Heart left ventricle (tissue), 13 donors: Measurements from ENCODE around the gene CFAP77.

Experiments used
- CTCF ChIP-seq, 12 donors: fragments of 200-600 bp; sonication (generic) in 4 of 12; IDR thresholded peaks; one replicate each; pipeline versions ENCODE4 v1.5.0 to v1.8.0; 2018 to 2022; ENCODE audit warnings: antibody characterized with exemption in 12 of 12, mild to moderate bottlenecking in 5 of 12
- POLR2A ChIP-seq, 2 donors: fragments of 450-650 bp; IDR thresholded peaks; one replicate each; pipeline ENCODE4 v1.6.1; 2017; ENCODE audit warnings: antibody characterized with exemption in 2 of 2, mild to moderate bottlenecking in 2 of 2, moderate library complexity in 2 of 2
- donor health status: ischemic (EF 13 %, LVEDD 7.1; RV severe dilation, severe dysfunction).
- donor health status: DM: no; HTN: yes; CAD: no.
- donor health status: DM: no; HTN: no; CAD: no.
- donor health status: ischemic (EF 25% LVEDD 6.9; RV normal size, moderate dysfunction).
- donor health status: ischemic (EF 25% LVEDD 5.7; RV mildly dilated, moderate dysfunction).
- donor health status: ischemic (EF 35%, LVEDD 5.7; RV mildly dilated, moderate dysfunction).
- donor health status: nonischemic (EF 11% LVEDD 7.7; RV severe dilation, severe dysfunction).
- donor health status: DM: yes; HTN: yes; CAD: no.
- donor health status: PGD.
- donor health status: ischemic (EF 29% LVEDD 5.4; RV normal size, mild dysfunction).
- donor health status: nonischemic (EF 23%, LVEDD 6.1; RV moderate dilation, normal function).

GRCh38 chr9:132472599-132472998 is 62.6 kb downstream of the CFAP77 start:
- TF ChIP-seq CTCF (IDR thresholded peaks at IDR 0.05): no peak
- no peak for TF ChIP-seq POLR2A (IDR thresholded peaks at IDR 0.05)
